Neural cell (in vitro differentiated cells): Measurements from ENCODE around the gene APOOL.

Source experiments
- CTCF ChIP-seq: fragments of 450-650 bp; IDR thresholded peaks from 2 replicates; pipeline ENCODE4 v1.5.1; 2014; ENCODE audit warnings: antibody characterized with exemption, mild to moderate bottlenecking, moderate library complexity; ENCODE audit not compliant: poor library complexity, severe bottlenecking
- EP300 ChIP-seq: fragments of 450-650 bp; conservative IDR thresholded peaks from 2 replicates; pipeline ENCODE4 v1.6.1; 2014; ENCODE audit warnings: antibody characterized with exemption, mild to moderate bottlenecking, moderate library complexity; ENCODE audit not compliant: poor library complexity, severe bottlenecking
- EZH2 ChIP-seq: fragments of 200-600, 300-800 bp; shearing (Covaris generic), sonication (generic); IDR thresholded peaks from 2 replicates; pipeline ENCODE4 v1.6.1; 2014; ENCODE audit warnings: antibody characterized with exemption, low read length, borderline replicate concordance, mild to moderate bottlenecking; ENCODE audit not compliant: insufficient read depth, poor library complexity, severe bottlenecking
- POLR2AphosphoS5 ChIP-seq: IDR thresholded peaks from 2 replicates; pipeline ENCODE4 v1.6.1; 2012
- SMC3 ChIP-seq: fragments of 450-650 bp; conservative IDR thresholded peaks from 2 replicates; pipeline ENCODE4 v1.6.1; 2014; ENCODE audit warnings: antibody characterized with exemption, mild to moderate bottlenecking, moderate library complexity; ENCODE audit not compliant: poor library complexity
- TAF1 ChIP-seq: IDR thresholded peaks from 2 replicates; pipeline ENCODE4 v1.6.1; 2012; ENCODE audit warnings: low read depth

GRCh38 chrX:85108165-85108564 lies 104.5 kb downstream of the APOOL start:
- TF ChIP-seq EP300 (no peak), TAF1 (no peak), CTCF (no peak), POLR2AphosphoS5 (no peak), SMC3 (no peak), EZH2 (no peak)
